GM12873 (cell line): ENCODE data around the gene FAAP100.

Experiments used
- CTCF ChIP-seq: IDR thresholded peaks from 2 replicates; pipeline ENCODE4 v1.5.1; 2012; ENCODE audit warnings: low read depth, mild to moderate bottlenecking, moderate library complexity, low read length, control low read depth; ENCODE audit not compliant: insufficient read depth; ENCODE audit errors: missing control alignments

FAAP100 gene

DNA sequence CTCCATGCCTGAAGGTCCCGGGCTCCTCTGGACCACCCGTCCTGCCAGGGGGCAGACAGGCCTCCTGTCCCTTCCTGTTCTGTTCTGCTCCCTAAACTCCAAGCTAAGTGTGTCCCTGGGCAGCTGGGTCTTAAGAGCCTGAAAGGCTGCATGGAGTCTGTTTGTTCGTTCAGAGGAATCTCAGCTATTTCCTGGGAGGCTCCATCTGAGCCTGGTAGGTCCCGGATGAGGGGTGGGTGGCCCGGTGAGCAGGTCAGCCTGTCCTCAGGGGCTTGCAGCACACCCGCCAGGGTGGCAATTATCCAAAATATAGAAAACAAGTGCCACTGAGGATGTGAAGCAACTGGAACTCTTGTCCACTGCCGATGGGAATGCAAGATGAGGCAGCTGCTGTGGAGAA lies 52.1 kb downstream of the FAAP100 start:
- TF ChIP-seq CTCF: no peak

- TF ChIP-seq CTCF: no peak
These were observed 52.6 kb downstream of the FAAP100 start for GRCh38 chr17:81499601-81499970.

DNA sequence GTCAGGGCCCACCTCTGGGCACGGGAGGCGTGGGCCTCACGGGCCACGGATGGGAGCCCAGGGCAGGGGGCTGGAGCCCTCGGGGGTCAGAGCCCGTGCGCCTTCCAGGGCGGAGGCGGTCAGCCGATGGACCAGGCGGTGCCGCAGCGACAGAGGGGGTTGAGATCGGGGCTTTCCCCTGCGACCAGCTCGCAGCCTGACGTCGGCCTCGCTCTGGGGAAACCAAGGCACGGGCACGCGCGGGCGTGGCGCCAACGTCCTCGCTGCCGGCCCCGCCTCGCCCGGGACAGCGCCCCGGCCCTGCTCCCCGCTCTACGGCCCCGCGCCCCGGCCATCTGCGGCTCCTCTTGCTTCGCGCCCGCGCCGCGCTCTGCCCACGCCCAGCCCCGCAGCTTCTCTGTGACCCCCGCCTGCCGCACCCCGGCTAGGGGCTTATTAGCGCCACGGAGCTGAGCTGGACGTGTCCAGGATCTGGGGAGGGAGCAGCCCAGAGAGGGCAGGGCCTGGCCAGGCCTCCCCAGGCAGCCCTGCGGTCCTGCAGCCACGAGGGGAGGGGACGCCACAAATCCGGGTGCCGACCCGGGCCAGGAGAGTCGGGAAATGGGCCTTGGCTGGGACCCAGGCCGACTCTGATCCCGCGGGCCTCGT lies 53.1 kb downstream of the FAAP100 start:
- TF ChIP-seq CTCF: no peak

- TF ChIP-seq CTCF: no peak
These were observed 57.4 kb downstream of the FAAP100 start for GRCh38 chr17:81494626-81495377.

DNA sequence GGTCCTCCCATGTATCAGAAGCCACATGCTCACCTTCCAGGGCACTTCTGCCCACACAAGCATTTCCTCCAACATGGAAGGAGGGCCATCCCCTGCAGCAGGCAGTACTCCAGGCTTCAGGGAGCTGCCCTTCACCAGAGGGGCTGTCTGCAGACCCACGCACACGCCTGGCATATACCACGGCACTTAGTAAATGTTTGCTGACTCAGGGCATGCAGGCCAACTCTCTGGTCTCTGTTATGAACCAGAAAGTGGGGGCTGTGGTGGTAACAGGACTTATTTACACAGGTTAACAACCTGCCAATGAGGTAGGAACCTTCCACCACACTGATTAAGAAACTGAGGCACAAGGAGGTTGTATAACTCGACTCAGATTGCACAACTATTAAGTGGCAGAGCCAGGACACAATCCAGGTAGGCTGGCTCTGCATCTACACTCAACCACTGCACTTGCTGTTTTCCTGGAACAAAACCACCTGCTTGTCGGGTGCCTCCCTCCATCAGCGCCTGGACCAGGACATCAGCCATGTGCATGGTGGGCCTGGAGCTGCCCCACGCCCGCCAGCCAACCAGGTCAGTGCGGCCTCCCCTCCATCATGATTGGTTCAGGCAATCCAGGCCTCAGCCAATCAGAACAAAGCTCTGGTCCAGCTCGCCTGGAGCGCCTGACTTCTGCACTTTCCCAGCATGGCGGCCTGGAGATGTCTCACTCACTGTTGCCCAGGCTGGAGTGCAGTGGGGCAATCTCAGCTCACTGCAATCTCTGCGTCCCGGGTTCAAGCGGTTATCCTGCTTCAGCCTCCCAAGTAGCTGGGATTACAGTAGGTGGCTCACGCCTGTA lies 58.7 kb downstream of the FAAP100 start:
- no peak for TF ChIP-seq CTCF

- TF ChIP-seq CTCF: no peak
These were observed 59.4 kb downstream of the FAAP100 start for GRCh38 chr17:81492706-81493105.

GRCh38 chr17:81492202-81492601 lies 60.0 kb downstream of the FAAP100 start:
- no peak for TF ChIP-seq CTCF
